22Rv1 (cell line): ENCODE data around the gene NEB.

Experiments used
- ZFX ChIP-seq: fragments of 450-650 bp; IDR thresholded peaks from 2 replicates; pipeline ENCODE4 v1.6.1; 2017; ENCODE audit warnings: antibody characterized with exemption, borderline replicate concordance
- TF ChIP-seq, protein P1 (sequence below): fragments of 450-650 bp; IDR thresholded peaks from 2 replicates; pipeline ENCODE4 v1.5.1; 2017; ENCODE audit warnings: mild to moderate bottlenecking

- TF ChIP-seq, protein P1, sequence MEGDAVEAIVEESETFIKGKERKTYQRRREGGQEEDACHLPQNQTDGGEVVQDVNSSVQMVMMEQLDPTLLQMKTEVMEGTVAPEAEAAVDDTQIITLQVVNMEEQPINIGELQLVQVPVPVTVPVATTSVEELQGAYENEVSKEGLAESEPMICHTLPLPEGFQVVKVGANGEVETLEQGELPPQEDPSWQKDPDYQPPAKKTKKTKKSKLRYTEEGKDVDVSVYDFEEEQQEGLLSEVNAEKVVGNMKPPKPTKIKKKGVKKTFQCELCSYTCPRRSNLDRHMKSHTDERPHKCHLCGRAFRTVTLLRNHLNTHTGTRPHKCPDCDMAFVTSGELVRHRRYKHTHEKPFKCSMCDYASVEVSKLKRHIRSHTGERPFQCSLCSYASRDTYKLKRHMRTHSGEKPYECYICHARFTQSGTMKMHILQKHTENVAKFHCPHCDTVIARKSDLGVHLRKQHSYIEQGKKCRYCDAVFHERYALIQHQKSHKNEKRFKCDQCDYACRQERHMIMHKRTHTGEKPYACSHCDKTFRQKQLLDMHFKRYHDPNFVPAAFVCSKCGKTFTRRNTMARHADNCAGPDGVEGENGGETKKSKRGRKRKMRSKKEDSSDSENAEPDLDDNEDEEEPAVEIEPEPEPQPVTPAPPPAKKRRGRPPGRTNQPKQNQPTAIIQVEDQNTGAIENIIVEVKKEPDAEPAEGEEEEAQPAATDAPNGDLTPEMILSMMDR, result no peak
- no peak for TF ChIP-seq ZFX
These were observed 55.4 kb downstream of the NEB start for GRCh38 chr2:151678849-151679248.
